Right atrium auricular region (tissue), 2 donors: ENCODE results near the gene GABRR3. TPM values are rescaled to one million over a fixed set of nuclear protein-coding genes. Genes with fewer than 3 reads are reported as not detected.

Experiments
- DNase-seq: peaks from one replicate; pipeline ENCODE4 v3.0.0-alpha.2; 2019; ENCODE audit warnings: low spot score
- H3K27ac ChIP-seq, 2 donors: fragments of 200-600 bp; sonication (generic); 1 replicate in 1 of 2; 2 replicates in 1 of 2; pipeline ENCODE4 v1.5.1; 2016 to 2019
- H3K27me3 ChIP-seq, 2 donors: fragments of 200-600 bp; sonication (generic); one replicate each; pipeline versions ENCODE4 v1.5.1 to v1.6.0; 2017 to 2019
- H3K36me3 ChIP-seq: fragments of 200-600 bp; sonication (generic); one replicate; pipeline ENCODE4 v1.5.1; 2016
- H3K4me1 ChIP-seq, 2 donors: fragments of 200-600 bp; sonication (generic); one replicate each; pipeline versions ENCODE4 v1.5.1 to v1.6.0; 2017 to 2019
- H3K4me3 ChIP-seq, 2 donors: fragments of 200-600 bp; sonication (generic); 1 replicate in 1 of 2; 2 replicates in 1 of 2; pipeline ENCODE4 v1.5.1; 2017 to 2019; ENCODE audit warnings: mild to moderate bottlenecking in 1 of 2, moderate library complexity in 1 of 2
- H3K9me3 ChIP-seq, 2 donors: fragments of 200-600 bp; sonication (generic); one replicate each; pipeline ENCODE4 v1.5.1; 2019
- total RNA-seq, 2 donors: library from RNA; depleted of rRNA; stranded (reverse); fragments of >200 nt; gene quantifications; one replicate each; pipeline ENCODE4 v1.1.0, GENCODE V29; 2016
- TF ChIP-seq, protein P1 (sequence below), 2 donors: fragments of 200-600 bp; sonication (generic); IDR thresholded peaks; one replicate each; pipeline ENCODE4 v1.5.1; 2019; ENCODE audit warnings: antibody characterized with exemption in 2 of 2

GABRR3 gene
- total RNA-seq, 2 donors from 2014 or later: not detected

- Histone ChIP-seq H3K9me3 (no peaks in the 10 kb centered on the region), H3K27me3 (no peaks in the 10 kb centered on the region), H3K4me3 (no peak overlapping the region), H3K36me3 (no peaks in the 10 kb centered on the region), H3K27ac (no peak overlapping the region), H3K4me1 (peaks cover 0 to 28% of the 10 kb centered on the region in 2 donors)
- no peak for DNase-seq
- TF ChIP-seq, protein P1, sequence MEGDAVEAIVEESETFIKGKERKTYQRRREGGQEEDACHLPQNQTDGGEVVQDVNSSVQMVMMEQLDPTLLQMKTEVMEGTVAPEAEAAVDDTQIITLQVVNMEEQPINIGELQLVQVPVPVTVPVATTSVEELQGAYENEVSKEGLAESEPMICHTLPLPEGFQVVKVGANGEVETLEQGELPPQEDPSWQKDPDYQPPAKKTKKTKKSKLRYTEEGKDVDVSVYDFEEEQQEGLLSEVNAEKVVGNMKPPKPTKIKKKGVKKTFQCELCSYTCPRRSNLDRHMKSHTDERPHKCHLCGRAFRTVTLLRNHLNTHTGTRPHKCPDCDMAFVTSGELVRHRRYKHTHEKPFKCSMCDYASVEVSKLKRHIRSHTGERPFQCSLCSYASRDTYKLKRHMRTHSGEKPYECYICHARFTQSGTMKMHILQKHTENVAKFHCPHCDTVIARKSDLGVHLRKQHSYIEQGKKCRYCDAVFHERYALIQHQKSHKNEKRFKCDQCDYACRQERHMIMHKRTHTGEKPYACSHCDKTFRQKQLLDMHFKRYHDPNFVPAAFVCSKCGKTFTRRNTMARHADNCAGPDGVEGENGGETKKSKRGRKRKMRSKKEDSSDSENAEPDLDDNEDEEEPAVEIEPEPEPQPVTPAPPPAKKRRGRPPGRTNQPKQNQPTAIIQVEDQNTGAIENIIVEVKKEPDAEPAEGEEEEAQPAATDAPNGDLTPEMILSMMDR (IDR thresholded peaks at IDR 0.05): no peak
Observed at GRCh38 chr3:97967966-97968365, 67.1 kb downstream of the GABRR3 start.

GRCh38 chr3:97960993-97961766 is 73.9 kb downstream of the GABRR3 start:
- Histone ChIP-seq H3K27me3 (no peaks in the 10 kb centered on the region), H3K36me3 (peaks cover 9% of the 10 kb centered on the region), H3K9me3 (no peaks in the 10 kb centered on the region), H3K4me1 (peaks cover 0 to 4% of the 10 kb centered on the region in 2 donors), H3K4me3 (no peak overlapping the region), H3K27ac (no peak overlapping the region)
- no peak for DNase-seq
- TF ChIP-seq, protein P1 (IDR thresholded peaks at IDR 0.05): no peak

GRCh38 chr3:97960551-97960950 is 74.6 kb downstream of the GABRR3 start:
- TF ChIP-seq, protein P1 (IDR thresholded peaks at IDR 0.05): no peak
- Histone ChIP-seq H3K4me1 (peaks cover 0 to 2% of the 10 kb centered on the region in 2 donors), H3K27me3 (no peaks in the 10 kb centered on the region), H3K27ac (no peak overlapping the region), H3K9me3 (no peaks in the 10 kb centered on the region), H3K36me3 (peaks cover 9% of the 10 kb centered on the region), H3K4me3 (no peak overlapping the region)
- DNase-seq: no peak

- Histone ChIP-seq H3K4me1 (no peaks in the 10 kb centered on the region), H3K27ac (no peak overlapping the region), H3K36me3 (peaks cover 9% of the 10 kb centered on the region), H3K9me3 (no peaks in the 10 kb centered on the region), H3K27me3 (no peaks in the 10 kb centered on the region), H3K4me3 (no peak overlapping the region)
- TF ChIP-seq, protein P1 (IDR thresholded peaks at IDR 0.05): no peak
- DNase-seq: no peak
Observed at GRCh38 chr3:97959872-97960271, 75.2 kb downstream of the GABRR3 start.

GRCh38 chr3:97958796-97959195 is 76.3 kb downstream of the GABRR3 start:
- no peak for DNase-seq
- Histone ChIP-seq H3K9me3 (no peaks in the 10 kb centered on the region), H3K4me3 (no peak overlapping the region), H3K36me3 (peaks cover 18% of the 10 kb centered on the region), H3K27ac (no peak overlapping the region), H3K4me1 (no peaks in the 10 kb centered on the region), H3K27me3 (no peaks in the 10 kb centered on the region)
- TF ChIP-seq, protein P1 (IDR thresholded peaks at IDR 0.05): no peak

- Histone ChIP-seq H3K4me1 (no peaks in the 10 kb centered on the region), H3K27ac (no peak overlapping the region), H3K4me3 (no peak overlapping the region), H3K27me3 (no peaks in the 10 kb centered on the region), H3K9me3 (no peaks in the 10 kb centered on the region), H3K36me3 (peaks cover 19% of the 10 kb centered on the region)
- TF ChIP-seq, protein P1 (IDR thresholded peaks at IDR 0.05): no peak
- DNase-seq: no peak
Observed at GRCh38 chr3:97958396-97958795, 76.7 kb downstream of the GABRR3 start.
